HCT116 (cell line): Measurements from ENCODE around the gene CARD14. TPM values are rescaled to one million over a fixed set of nuclear protein-coding genes. Genes with fewer than 3 reads are reported as not detected.
"Not testable (repeated sequence)": the region's sequence is repeated elsewhere in the genome, so short reads cannot be mapped to it uniquely, and the experiment has no call there.

Experiments used
- ATAC-seq: fragments of 200-7000 bp; cut with Tn5 transposase; 2 replicates; pipeline ENCODE4 v1.9.1; 2020; ENCODE audit warnings: mild to moderate bottlenecking, moderate library complexity
- BruUV-seq: library from RNA; stranded (reverse); fragments of 400-500 nt; replicated peaks from 2 replicates; lab custom pipeline; 2021; lab: Mats Ljungman, UMichigan
- CTCF ChIA-PET: fragments of 300-600 bp; sonication (Branson Sonifier 250); formaldehyde crosslinking; loops from one replicate; lab custom pipeline; 2021; ENCODE audit warnings: antibody characterized with exemption; lab: Charles Lee
- POLR2A ChIA-PET: fragments of 300-600, 350-600 bp; sonication (Branson Sonifier 250); formaldehyde crosslinking; loops from one replicate; lab custom pipeline; 2021; ENCODE audit warnings: antibody characterized with exemption; lab: Charles Lee
- RAD21 ChIA-PET, 2 experiments: fragments of 300-600 bp; sonication (Branson Sonifier 250); formaldehyde crosslinking; loops; one replicate each; lab custom pipeline; 2023; ENCODE audit warnings: low total read pairs in 2 of 2; ENCODE audit not compliant: uncharacterized antibody in 2 of 2, unreplicated experiment in 2 of 2, low non-redundant PET in 1 of 2; lab: Charles Lee
- DNase-seq: peaks from one replicate; pipeline ENCODE4 v3.0.0-alpha.2; 2010; ENCODE audit warnings: low read depth, low spot score
- H2AFZ ChIP-seq: fragments of 200-600 bp; shearing (Covaris generic), sonication (generic); 2 replicates; pipeline ENCODE4 v1.6.1; 2017; ENCODE audit warnings: low read depth, mixed run types, mixed read lengths, antibody characterized with exemption, low read length; ENCODE audit not compliant: poor library complexity, severe bottlenecking
- H3K27ac ChIP-seq: 2 replicates; pipeline ENCODE4 v1.5.1; 2012; ENCODE audit warnings: low read depth, low read length
- H3K27me3 ChIP-seq: fragments of 200-600 bp; sonication (generic); 2 replicates; pipeline ENCODE4 v1.6.1; 2016; ENCODE audit warnings: mixed run types, low read length, mixed read lengths; ENCODE audit not compliant: insufficient read depth
- H3K36me3 ChIP-seq, 2 experiments: fragments of 200-500 bp in 1 of 2; fragments of 200-600 bp in 1 of 2; sonication (Bioruptor generic) in 1 of 2; sonication (generic) in 1 of 2; 2 replicates each; pipeline versions ENCODE4 v1.5.1 to v1.6.1; 2014 to 2016; ENCODE audit warnings: low read length in 2 of 2, inconsistent platforms in 1 of 2, mixed read lengths in 1 of 2, mixed run types in 1 of 2; ENCODE audit not compliant: insufficient read depth in 2 of 2, control insufficient read depth in 1 of 2
- H3K4me1 ChIP-seq, 2 experiments: fragments of 200-600 bp in 1 of 2; sonication (generic) in 1 of 2; 2 replicates each; pipeline versions ENCODE4 v1.5.1 to v1.6.1; 2012 to 2017; ENCODE audit warnings: low read length in 2 of 2, inconsistent platforms in 1 of 2, mild to moderate bottlenecking in 1 of 2, mixed read lengths in 1 of 2, mixed run types in 1 of 2, moderate library complexity in 1 of 2; ENCODE audit not compliant: insufficient read depth in 2 of 2, control insufficient read depth in 1 of 2
- H3K4me2 ChIP-seq: fragments of 200-600 bp; sonication (generic); 2 replicates; pipeline ENCODE4 v1.6.1; 2017; ENCODE audit warnings: mixed run types, low read length, mixed read lengths
- H3K4me3 ChIP-seq, 2 experiments: fragments of 200-600 bp in 1 of 2; sonication (generic) in 1 of 2; replicated peaks in 1 of 2; 2 replicates each; pipeline ENCODE4 v1.5.1; 2011 to 2016; ENCODE audit warnings: low read length in 2 of 2, control low read depth in 1 of 2, low read depth in 1 of 2, mild to moderate bottlenecking in 1 of 2, mixed read lengths in 1 of 2, mixed run types in 1 of 2
- H3K79me2 ChIP-seq: fragments of 200-600 bp; sonication (generic); 2 replicates; pipeline ENCODE4 v1.6.1; 2017; ENCODE audit warnings: mild to moderate bottlenecking, mixed run types, low read length, moderate library complexity, mixed read lengths; ENCODE audit not compliant: insufficient read depth
- H3K9ac ChIP-seq: fragments of 200-600 bp; sonication (generic); 2 replicates; pipeline ENCODE4 v1.6.1; 2016; ENCODE audit warnings: low read length, mixed read lengths
- H3K9me2 ChIP-seq: fragments of 200-600 bp; sonication (generic), shearing (Covaris generic); 2 replicates; pipeline ENCODE4 v1.6.1; 2017; ENCODE audit warnings: mixed run types, mild to moderate bottlenecking, moderate library complexity; ENCODE audit not compliant: insufficient read depth
- H3K9me3 ChIP-seq, 2 experiments: fragments of 200-500 bp in 1 of 2; fragments of 200-600 bp in 1 of 2; sonication (Bioruptor generic) in 1 of 2; sonication (generic) in 1 of 2; 2 replicates each; pipeline ENCODE4 v1.6.1; 2014 to 2017; ENCODE audit warnings: low read length in 2 of 2, mixed read lengths in 2 of 2, inconsistent platforms in 1 of 2, low read depth in 1 of 2, mild to moderate bottlenecking in 1 of 2, mixed run types in 1 of 2, moderate library complexity in 1 of 2; ENCODE audit not compliant: control insufficient read depth in 1 of 2, insufficient read depth in 1 of 2
- H4K20me1 ChIP-seq: fragments of 200-600 bp; sonication (generic), shearing (Covaris generic); 2 replicates; pipeline ENCODE4 v1.6.1; 2017; ENCODE audit warnings: mixed run types, mild to moderate bottlenecking, moderate library complexity; ENCODE audit not compliant: insufficient read depth
- CBX3 ChIP-seq: IDR thresholded peaks from 2 replicates; pipeline ENCODE4 v1.6.1; 2012; ENCODE audit warnings: low read depth
- POLR2A ChIP-seq: IDR thresholded peaks from 2 replicates; pipeline ENCODE4 v1.7.0; 2011; ENCODE audit warnings: borderline replicate concordance; ENCODE audit not compliant: insufficient read depth, insufficient read length; ENCODE audit errors: extremely low read depth
- RAD21 ChIP-seq: IDR thresholded peaks from 2 replicates; pipeline ENCODE4 v1.6.1; 2012; ENCODE audit warnings: low read depth, mild to moderate bottlenecking
- REST ChIP-seq: IDR thresholded peaks from 2 replicates; pipeline ENCODE4 v1.6.1; 2012; ENCODE audit warnings: low read depth
- SRF ChIP-seq: IDR thresholded peaks from 2 replicates; pipeline ENCODE4 v1.6.1; 2012; ENCODE audit warnings: low read depth
- ZFX ChIP-seq: fragments of 450-650 bp; IDR thresholded peaks from 2 replicates; pipeline ENCODE4 v1.6.1; 2017
- intact Hi-C: fragments of 100-400 bp; cut with micrococcal nuclease; formaldehyde crosslinking; loops from 2 replicates; pipeline ENCODE4 v1.10.0; 2022
- total RNA-seq: library from RNA; stranded (reverse); gene quantifications from one replicate; pipeline ENCODE4 v1.2.1, GENCODE V29; 2021; ENCODE audit not compliant: unreplicated experiment

The CARD14 gene
- total RNA-seq, 1 experiment from 2014 or later, result 0.25 TPM

GRCh38 chr17:80154166-80154565 lies 15.7 kb upstream of the CARD14 start:
- BruUV-seq, result no TSS peak
- Histone ChIP-seq H3K4me2 (no peak overlapping the region), H3K4me1 (no peaks in the 10 kb centered on the region), H3K9ac (no peak overlapping the region), H2AFZ (no peak overlapping the region), H4K20me1 (no peaks in the 10 kb centered on the region), H3K27ac (no peak overlapping the region)
- TF ChIP-seq ZFX, result no peak
- TF ChIP-seq POLR2A, result no peak
- no peak for TF ChIP-seq REST
- no peak for TF ChIP-seq SRF
- TF ChIP-seq RAD21, result no peak
- TF ChIP-seq, all 23 proteins: peak for 0
- Histone ChIP-seq H3K36me3 (no peaks in the 10 kb centered on the region), H3K27me3 (no peaks in the 10 kb centered on the region), H3K79me2 (no peaks in the 10 kb centered on the region), H3K4me3 (no peak overlapping the region), H3K9me2 (no peaks in the 10 kb centered on the region), H3K9me3 (0 out of 4 replicates have a peak, but pooled peaks cover 4% of the 10 kb centered on the region in 2 experiments)
- no peak for ATAC-seq
- no peak for DNase-seq
- ChIA-PET POLR2A (no interaction called here), RAD21 (no interaction called here), CTCF (no interaction called here)
- intact Hi-C loops, result no loop called here

- RAD21 ChIA-PET, H3K4me2 ChIP-seq, H3K27ac ChIP-seq, POLR2A ChIA-PET, H4K20me1 ChIP-seq, BruUV-seq, ATAC-seq, H3K9ac ChIP-seq, CTCF ChIA-PET, H3K4me1 ChIP-seq, H3K9me2 ChIP-seq, H2AFZ ChIP-seq, H3K79me2 ChIP-seq, intact Hi-C loops, DNase-seq, H3K36me3 ChIP-seq, H3K4me3 ChIP-seq, H3K9me3 ChIP-seq, H3K27me3 ChIP-seq: not testable (repeated sequence)
- peak; percentile 97 for TF ChIP-seq CBX3
Observed at GRCh38 chr17:80155600-80155999, 14.2 kb upstream of the CARD14 start.
